GM12878 (cell line): ENCODE measurements around the gene DPM1. TPM values are rescaled to one million over a fixed set of nuclear protein-coding genes. Genes with fewer than 3 reads are reported as not detected.

Experiments used
- ATAC-seq: fragments of 200-7000 bp; cut with Tn5 transposase; 3 replicates; pipeline ENCODE4 v1.9.1; 2020; ENCODE audit warnings: mild to moderate bottlenecking, moderate library complexity
- BruUV-seq: library from RNA; stranded (reverse); fragments of 400-500 nt; replicated peaks from 2 replicates; lab custom pipeline; 2021; lab: Mats Ljungman, UMichigan
- CTCF ChIA-PET: fragments of 300-600 bp; sonication (Branson Sonifier 250); formaldehyde crosslinking; extraction: SDS; loops from one replicate; lab custom pipeline; 2021; ENCODE audit warnings: inconsistent platforms; lab: Yijun Ruan, JAX
- POLR2A ChIA-PET: fragments of 350-600 bp; formaldehyde crosslinking; extraction: SDS; loops from one replicate; lab custom pipeline; 2021; ENCODE audit warnings: inconsistent platforms; lab: Charles Lee
- RAD21 ChIA-PET: fragments of 300-600 bp; sonication (Branson Sonifier 250); formaldehyde crosslinking; loops from one replicate; lab custom pipeline; 2023; ENCODE audit warnings: antibody characterized with exemption; ENCODE audit not compliant: unreplicated experiment; lab: Charles Lee
- SMC1A ChIA-PET: fragments of 300-600 bp; sonication (Branson Sonifier 250); formaldehyde crosslinking; loops from one replicate; lab custom pipeline; 2023; ENCODE audit not compliant: unreplicated experiment, uncharacterized antibody; lab: Charles Lee
- DNase-seq: peaks from one replicate; pipeline ENCODE4 v3.0.0-alpha.2; 2011; ENCODE audit warnings: low read depth, low spot score
- FAIRE-seq: peaks from 3 replicates; lab custom pipeline; 2011; peaks lifted over from hg19 to GRCh38; lab: Jason Lieb, UNC
- H2AFZ ChIP-seq: 2 replicates; pipeline ENCODE4 v1.6.0; 2011; ENCODE audit warnings: low read depth, low read length, control low read depth; ENCODE audit not compliant: control insufficient read depth
- H3K27ac ChIP-seq: 2 replicates; pipeline ENCODE4 v1.5.1; 2011; ENCODE audit warnings: control low read depth; ENCODE audit not compliant: control insufficient read depth, insufficient read depth
- H3K27me3 ChIP-seq, 2 experiments: replicated peaks in 1 of 2; 2 replicates each; pipeline versions ENCODE4 v1.6.0 to v1.6.1; 2011; ENCODE audit warnings: low read length in 1 of 2; ENCODE audit not compliant: control insufficient read depth in 2 of 2, insufficient read depth in 2 of 2
- H3K36me3 ChIP-seq, 2 experiments: 2 replicates each; pipeline ENCODE4 v1.5.1; 2011; ENCODE audit warnings: low read length in 1 of 2; ENCODE audit not compliant: control insufficient read depth in 2 of 2, insufficient read depth in 2 of 2
- H3K4me1 ChIP-seq: 2 replicates; pipeline ENCODE4 v1.6.1; 2011; ENCODE audit warnings: mild to moderate bottlenecking, low read length, moderate library complexity, mixed read lengths; ENCODE audit not compliant: control insufficient read depth, insufficient read depth
- H3K4me2 ChIP-seq: 2 replicates; pipeline ENCODE4 v1.6.0; 2011; ENCODE audit warnings: control low read depth; ENCODE audit not compliant: control insufficient read depth, insufficient read depth
- H3K4me3 ChIP-seq: fragments of 200-600 bp; sonication (generic); 2 replicates; pipeline ENCODE4 v1.5.1; 2016
- H3K79me2 ChIP-seq: 2 replicates; pipeline ENCODE4 v1.6.0; 2011; ENCODE audit warnings: low read length; ENCODE audit not compliant: control insufficient read depth, insufficient read depth
- H3K9ac ChIP-seq: 2 replicates; pipeline ENCODE4 v1.8.0; 2011; ENCODE audit warnings: low read length, control low read depth, mixed read lengths; ENCODE audit not compliant: control insufficient read depth, insufficient read depth
- H3K9me3 ChIP-seq: replicated peaks from 3 replicates; pipeline ENCODE4 v1.5.1; 2011; ENCODE audit warnings: mild to moderate bottlenecking, low read length; ENCODE audit not compliant: control insufficient read depth, insufficient read depth
- H4K20me1 ChIP-seq: 2 replicates; pipeline ENCODE4 v1.6.0; 2011; ENCODE audit not compliant: control insufficient read depth, insufficient read depth
- CTCF ChIP-seq, 3 experiments: IDR thresholded peaks in 2 of 3; conservative IDR thresholded peaks in 1 of 3; 2 replicates each; pipeline ENCODE4 v1.5.1; 2011; ENCODE audit warnings: low read depth in 3 of 3, low read length in 3 of 3, mild to moderate bottlenecking in 3 of 3, control low read depth in 2 of 3, moderate library complexity in 2 of 3, inconsistent platforms in 1 of 3, mixed read lengths in 1 of 3; ENCODE audit not compliant: control insufficient read depth in 2 of 3, insufficient read depth in 1 of 3; ENCODE audit errors: extremely low read depth in 1 of 3
- JUNB ChIP-seq: IDR thresholded peaks from 2 replicates; pipeline ENCODE4 v1.6.1; 2016; ENCODE audit warnings: antibody characterized with exemption, mild to moderate bottlenecking
- RUNX3 ChIP-seq: IDR thresholded peaks from 2 replicates; pipeline ENCODE4 v1.6.1; 2012; ENCODE audit warnings: low read length, inconsistent platforms
- WGBS: methylation state at CpG from one replicate; pipeline ENCODE4 v1.1.6; 2016; ENCODE audit warnings: low lambda C conversion rate; ENCODE audit not compliant: insufficient replicate concordance, insufficient coverage; ENCODE audit errors: missing lambda C conversion rate; 5-methylcytosine and 5-hydroxymethylcytosine counted together
- in situ Hi-C: fragments of 300-500 bp; cut with MboI; formaldehyde crosslinking; loops from 9 replicates; pipeline ENCODE4 v1.14.3; 2018; ENCODE audit warnings: mixed read lengths
- intact Hi-C: fragments of 100-400 bp; cut with micrococcal nuclease; formaldehyde crosslinking; loops from one replicate; pipeline ENCODE4 v1.14.2; 2022; ENCODE audit not compliant: unreplicated experiment
- polyA plus RNA-seq, 11 experiments: library from polyadenylated mRNA; depleted of rRNA in 4 of 11; unstranded in 6 of 11; stranded (reverse) in 5 of 11; fragments of >200 nt; fragmentation: Nextera tagmentation in 4 of 11; fragmentation: Illumina TruSeq in 1 of 11; extraction: Ambion mirVana in 4 of 11; extraction: Trizol in 1 of 11; gene quantifications; 1 replicate in 1 of 11; 2 replicates in 10 of 11; pipeline versions ENCODE4 v1.2.1 to v1.2.3, GENCODE V29; 2011 to 2016; ENCODE audit warnings: inconsistent platforms in 2 of 11, missing spikeins in 2 of 11, low read depth in 1 of 11
- total RNA-seq, 4 experiments: library from RNA; depleted of rRNA in 3 of 4; stranded (reverse); fragments of >200 nt in 3 of 4; fragmentation: Illumina TruSeq in 1 of 4; extraction: Trizol in 1 of 4; gene quantifications; 2 replicates each; pipeline versions ENCODE4 v1.2.1 to v1.2.3, GENCODE V29; 2013 to 2021

The DPM1 gene
- total and polyA plus RNA-seq, 10 of the 15 experiments (the other 5 are each of a cell fraction or from before 2014, with no cell fraction given) = 53.3 to 167 (median 108) TPM

DNA sequence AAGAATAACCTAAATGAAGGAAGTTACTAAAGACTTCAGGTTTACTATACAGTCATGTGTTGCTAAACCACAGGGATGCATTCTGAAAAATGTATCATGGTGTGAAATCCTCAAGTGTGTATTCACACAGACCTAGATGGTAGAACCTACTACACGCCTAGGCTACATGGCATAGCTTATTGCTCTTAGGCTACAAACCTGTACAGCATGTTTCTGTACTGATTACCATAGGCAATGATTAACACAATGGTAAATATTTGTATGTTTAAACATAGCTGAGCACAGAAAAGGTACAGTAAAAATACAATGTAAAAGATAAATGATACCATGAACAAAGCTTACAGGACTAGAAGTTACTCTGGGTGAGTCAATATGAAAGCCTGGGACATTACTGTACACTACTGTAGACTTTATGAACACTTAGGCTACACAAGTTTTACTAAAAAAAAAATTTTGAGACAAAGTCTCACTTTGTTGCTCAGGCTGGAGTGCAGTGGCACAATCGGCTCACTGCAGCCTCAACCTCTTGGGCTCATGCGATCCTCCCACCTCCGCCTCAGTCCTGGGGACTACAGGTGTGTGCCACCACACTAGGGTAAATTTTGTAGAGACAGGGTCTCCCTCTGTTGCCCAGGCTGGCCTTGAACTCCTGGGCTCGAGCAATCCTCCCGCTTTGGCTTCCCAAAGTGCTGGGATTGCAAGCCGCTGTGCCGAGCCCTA lies 63.1 kb downstream of the DPM1 start:
- no peak overlapping the region for H3K27ac ChIP-seq
- TF ChIP-seq RUNX3 = 0 out of 2 replicates have a peak, but pooled peaks have one; percentile 20
- TF ChIP-seq JUNB = 0 out of 2 replicates have a peak, but pooled peaks have one; percentile 25
- TF ChIP-seq CTCF (IDR thresholded peaks at IDR 0.05 in 2 of 3, conservative IDR thresholded peaks at IDR 0.05 in 1 of 3; ENCODE audit: control insufficient read depth in 2 of 3, extremely low read depth in 1 of 3, insufficient read depth in 1 of 3, low read depth in 3 of 3, low read length in 3 of 3) = no peak
- no peaks in the 10 kb centered on the region for H3K9me3 ChIP-seq
- ChIA-PET RAD21 (interaction anchor here (0.9 kb wide), 2 partner anchors 30 to 34 kb away, joined by 3 read pairs; no protein-coding TSS in a partner anchor), POLR2A (interaction anchor here (1.1 to 1.3 kb wide), 3 partner anchors 15 to 77 kb away, joined by 3 to 4 read pairs (median 3); no protein-coding TSS in a partner anchor), SMC1A (interaction anchor here (1.1 to 2.4 kb wide), 6 partner anchors 12 to 72 kb away, joined by 3 to 6 read pairs (median 3); no protein-coding TSS in a partner anchor), CTCF (interaction anchor here (0.6 to 1.9 kb wide), 7 partner anchors 17 to 105 kb away, joined by 3 to 8 read pairs (median 4); no protein-coding TSS in a partner anchor)
- H3K79me2 ChIP-seq = peaks cover 5% of the 10 kb centered on the region
- DNase-seq (no peak), ATAC-seq (peak; percentile 28), FAIRE-seq (no peak)
- no peaks in the 10 kb centered on the region for H3K4me1 ChIP-seq
- in situ Hi-C loops (no loop called here), intact Hi-C loops (no loop called here)
- H3K27me3 ChIP-seq = no peaks in the 10 kb centered on the region
- H3K4me3 ChIP-seq = no peak overlapping the region
- H2AFZ ChIP-seq = no peak overlapping the region
- H3K9ac ChIP-seq = no peak overlapping the region
- no peak overlapping the region for H3K4me2 ChIP-seq
- peaks cover 29% of the 10 kb centered on the region in 2 experiments; a peak in 3 of 4 replicates for H3K36me3 ChIP-seq
- BruUV-seq = no TSS peak
- 92% methylated on average over 8 of the region's 8 CpGs for WGBS
- no peaks in the 10 kb centered on the region for H4K20me1 ChIP-seq
